IMR-90 (cell line): ENCODE results near the gene ACSS2. TPM values are rescaled to one million over a fixed set of nuclear protein-coding genes. Genes with fewer than 3 reads are reported as not detected.

Experiments used
- ATAC-seq: fragments of 200-7000 bp; cut with Tn5 transposase; 2 replicates; pipeline ENCODE4 v1.9.1; 2020; ENCODE audit warnings: low read depth, mild to moderate bottlenecking, moderate library complexity
- BruUV-seq: library from RNA; stranded (reverse); fragments of 400-500 nt; replicated peaks from 2 replicates; lab custom pipeline; 2021; lab: Mats Ljungman, UMichigan
- CTCF ChIA-PET: fragments of 300-600 bp; formaldehyde crosslinking; extraction: SDS; loops from one replicate; lab custom pipeline; 2021; ENCODE audit warnings: antibody characterized with exemption; lab: Yijun Ruan, JAX
- POLR2A ChIA-PET: fragments of 300-600 bp; sonication (Branson Sonifier 250); formaldehyde crosslinking; loops from one replicate; lab custom pipeline; 2022; ENCODE audit warnings: antibody characterized with exemption; ENCODE audit not compliant: unreplicated experiment; lab: Charles Lee
- DNase-seq: peaks from one replicate; pipeline ENCODE4 v3.0.0; 2013
- H2AFZ ChIP-seq: replicated peaks from 2 replicates; pipeline ENCODE3; 2013; ENCODE audit warnings: low read length, mild to moderate bottlenecking; ENCODE audit not compliant: poor library complexity
- H2AK5ac ChIP-seq: 2 replicates; pipeline ENCODE4 v1.6.1; 2013; ENCODE audit warnings: low read depth, low read length, inconsistent platforms
- H2AK9ac ChIP-seq: replicated peaks from 2 replicates; pipeline ENCODE3; 2013; ENCODE audit warnings: mild to moderate bottlenecking, low read depth, low read length, moderate library complexity; ENCODE audit not compliant: poor library complexity
- H2BK120ac ChIP-seq: 2 replicates; pipeline ENCODE4 v1.6.1; 2013; ENCODE audit warnings: low read depth, low read length, inconsistent platforms
- H2BK15ac ChIP-seq: 3 replicates; pipeline ENCODE4 v1.6.1; 2013; ENCODE audit warnings: low read depth, low read length, inconsistent platforms
- H2BK20ac ChIP-seq: 2 replicates; pipeline ENCODE4 v1.6.1; 2013; ENCODE audit warnings: low read depth, mild to moderate bottlenecking, inconsistent platforms, low read length, moderate library complexity
- H2BK5ac ChIP-seq: 2 replicates; pipeline ENCODE4 v1.6.1; 2013; ENCODE audit warnings: mild to moderate bottlenecking, low read depth, low read length, inconsistent platforms; ENCODE audit not compliant: poor library complexity, severe bottlenecking
- H3K14ac ChIP-seq: replicated peaks from 2 replicates; pipeline ENCODE4 v1.6.1; 2013; ENCODE audit warnings: low read depth, low read length, inconsistent platforms
- H3K18ac ChIP-seq: 2 replicates; pipeline ENCODE4 v1.6.1; 2013; ENCODE audit warnings: low read depth, low read length, control low read depth
- H3K23ac ChIP-seq: 2 replicates; pipeline ENCODE4 v1.6.1; 2013; ENCODE audit warnings: low read depth, low read length, inconsistent platforms
- H3K27ac ChIP-seq: 2 replicates; pipeline ENCODE4 v1.5.1; 2013; ENCODE audit warnings: mild to moderate bottlenecking, control low read depth, low read length; ENCODE audit not compliant: insufficient read depth
- H3K27me3 ChIP-seq: 2 replicates; pipeline ENCODE4 v1.6.1; 2013; ENCODE audit warnings: low read length; ENCODE audit not compliant: control insufficient read depth, insufficient read depth
- H3K36me3 ChIP-seq: 2 replicates; pipeline ENCODE4 v1.6.1; 2013; ENCODE audit warnings: low read length, mixed read lengths; ENCODE audit not compliant: control insufficient read depth, insufficient read depth
- H3K4ac ChIP-seq: 2 replicates; pipeline ENCODE4 v1.6.1; 2013; ENCODE audit warnings: low read depth, low read length, inconsistent platforms
- H3K4me1 ChIP-seq: 2 replicates; pipeline ENCODE4 v1.6.1; 2013; ENCODE audit warnings: low read length, mixed read lengths; ENCODE audit not compliant: control insufficient read depth, insufficient read depth
- H3K4me2 ChIP-seq: 2 replicates; pipeline ENCODE4 v1.6.1; 2013; ENCODE audit warnings: low read depth, mild to moderate bottlenecking, control low read depth, low read length, moderate library complexity
- H3K4me3 ChIP-seq: 2 replicates; pipeline ENCODE4 v1.5.1; 2013; ENCODE audit warnings: low read depth, mild to moderate bottlenecking, control low read depth, low read length, moderate library complexity; ENCODE audit not compliant: insufficient read depth
- H3K56ac ChIP-seq: 2 replicates; pipeline ENCODE4 v1.6.1; 2013; ENCODE audit warnings: low read length, inconsistent platforms; ENCODE audit not compliant: insufficient read depth; ENCODE audit errors: extremely low read depth
- H3K79me1 ChIP-seq, 2 experiments: 2 replicates each; pipeline ENCODE4 v1.6.1; 2013; ENCODE audit warnings: low read length in 2 of 2, inconsistent platforms in 1 of 2, low read depth in 1 of 2
- H3K9ac ChIP-seq: 2 replicates; pipeline ENCODE4 v1.6.1; 2013; ENCODE audit warnings: low read depth, low read length, control low read depth
- H3K9me1 ChIP-seq: 2 replicates; pipeline ENCODE4 v1.6.1; 2013; ENCODE audit warnings: low read length, inconsistent platforms; ENCODE audit not compliant: insufficient read depth
- H3K9me3 ChIP-seq: 2 replicates; pipeline ENCODE4 v1.6.1; 2013; ENCODE audit warnings: low read length; ENCODE audit not compliant: control insufficient read depth, insufficient read depth
- H4K20me1 ChIP-seq: 2 replicates; pipeline ENCODE4 v1.6.1; 2013; ENCODE audit warnings: low read length, inconsistent platforms; ENCODE audit not compliant: insufficient read depth
- H4K5ac ChIP-seq: 2 replicates; pipeline ENCODE4 v1.6.1; 2013; ENCODE audit warnings: mild to moderate bottlenecking, low read depth, low read length, control low read depth
- H4K8ac ChIP-seq, 2 experiments: 2 replicates each; pipeline ENCODE4 v1.6.1; 2013; ENCODE audit warnings: low read depth in 2 of 2, low read length in 2 of 2, control low read depth in 1 of 2, inconsistent platforms in 1 of 2
- H4K91ac ChIP-seq: 2 replicates; pipeline ENCODE4 v1.6.1; 2013; ENCODE audit warnings: low read depth, low read length, inconsistent platforms; ENCODE audit not compliant: insufficient read depth
- CTCF ChIP-seq: conservative IDR thresholded peaks from 2 replicates; pipeline ENCODE4 v1.5.1; 2012; ENCODE audit warnings: mild to moderate bottlenecking, low read depth, low read length, improper control_type of control experiment
- MAFK ChIP-seq: IDR thresholded peaks from 2 replicates; pipeline ENCODE4 v1.6.1; 2012; ENCODE audit warnings: low read depth, low read length, improper control_type of control experiment
- USF2 ChIP-seq: fragments of 150-350 bp; IDR thresholded peaks from 2 replicates; pipeline ENCODE4 v1.6.1; 2017; ENCODE audit warnings: mild to moderate bottlenecking, antibody characterized with exemption, low read length, low read depth
- WGBS, 2 experiments: methylation state at CpG; one replicate each; pipeline versions ENCODE4 v1.1.5 to v1.1.7; 2013; ENCODE audit warnings: missing lambda C conversion rate in 2 of 2; ENCODE audit not compliant: insufficient read length in 1 of 2; ENCODE audit errors: extremely low coverage in 2 of 2; 5-methylcytosine and 5-hydroxymethylcytosine counted together
- dilution Hi-C: fragments of 300-500 bp; cut with HindIII; formaldehyde crosslinking; loops from one replicate; pipeline ENCODE4 v1.14.3; 2018; ENCODE audit warnings: low sequenced_read_pairs; ENCODE audit not compliant: unreplicated experiment
- in situ Hi-C: fragments of 300-500 bp; cut with MboI; formaldehyde crosslinking; loops from 3 replicates; pipeline ENCODE4 v1.14.3; 2019; ENCODE audit warnings: low sequenced_read_pairs, inconsistent platforms, mixed read lengths
- intact Hi-C: fragments of 100-400 bp; cut with micrococcal nuclease; formaldehyde crosslinking; loops from 2 replicates; pipeline ENCODE4 v1.10.0; 2022
- polyA plus RNA-seq, 3 experiments: library from polyadenylated mRNA; depleted of rRNA; stranded (reverse); fragments of >200 nt; gene quantifications; 2 replicates each; pipeline ENCODE4 v1.2.3, GENCODE V29; 2012; ENCODE audit warnings: low replicate concordance in 1 of 3
- total RNA-seq: library from RNA; depleted of rRNA; stranded (reverse); fragments of >200 nt; gene quantifications from 2 replicates; pipeline ENCODE4 v1.2.3, GENCODE V29; 2012

The ACSS2 gene
- total and polyA plus RNA-seq, 2 of the 4 experiments (the other 2 are of a cell fraction), result 26.9 to 46.4 TPM

- H2BK15ac ChIP-seq, result no peak overlapping the region
- no peak overlapping the region; the same call in 1 of the 2 replicates for H3K23ac ChIP-seq
- DNase-seq, result no peak
- no peak for ATAC-seq
- H3K27me3 ChIP-seq, result no peaks in the 10 kb centered on the region
- TF ChIP-seq CTCF, result no peak
- TF ChIP-seq USF2, result no peak
- TF ChIP-seq MAFK, result no peak
- no peaks in the 10 kb centered on the region for H3K9me3 ChIP-seq
- no peak overlapping the region for H4K8ac ChIP-seq
- in situ Hi-C loops (no loop called here), dilution Hi-C loops (no loop called here), intact Hi-C loops (no loop called here)
- peaks cover 6% of the 10 kb centered on the region for H3K4me1 ChIP-seq
- H2AFZ ChIP-seq, result no peak overlapping the region
- H3K56ac ChIP-seq, result no peak overlapping the region
- H2AK9ac ChIP-seq, result no peak overlapping the region
- no peak overlapping the region for H3K4me2 ChIP-seq
- H3K18ac ChIP-seq, result no peak overlapping the region
- peaks cover 0 to 25% of the 10 kb centered on the region in 2 experiments for H3K79me1 ChIP-seq
- no peak overlapping the region for H4K91ac ChIP-seq
- H3K4me3 ChIP-seq, result no peak overlapping the region
- 45% methylated on average over 2 of the region's 3 CpGs; no CpG with 5 or more reads in 1 of the 2 experiments for WGBS, 2 experiments
- ChIA-PET POLR2A (no interaction called here), CTCF (interaction anchor here (0.6 kb wide), 2 partner anchors 12 to 21 kb away, joined by 3 to 5 read pairs; no protein-coding TSS in a partner anchor)
- no peak overlapping the region for H4K5ac ChIP-seq
- H3K27ac ChIP-seq, result no peak overlapping the region
- H3K36me3 ChIP-seq, result peaks cover 2% of the 10 kb centered on the region; the same call in 1 of the 2 replicates
- H3K9me1 ChIP-seq, result peaks cover 16% of the 10 kb centered on the region
- no peak overlapping the region for H2AK5ac ChIP-seq
- no peak overlapping the region for H2BK120ac ChIP-seq
- H2BK20ac ChIP-seq, result no peak overlapping the region
- H3K4ac ChIP-seq, result no peak overlapping the region
- H3K9ac ChIP-seq, result no peak overlapping the region
- no TSS peak for BruUV-seq
- H2BK5ac ChIP-seq, result no peak overlapping the region
- peaks cover 5% of the 10 kb centered on the region; the same call in 1 of the 2 replicates for H4K20me1 ChIP-seq
- H3K14ac ChIP-seq, result no peak overlapping the region
Observed at GRCh38 chr20:34904202-34904621, 27.8 kb downstream of the ACSS2 start.
